ENCODE measurements around the gene SRCAP.

SRCAP gene

GRCh38 chr16:30760577-30761426 lies 61.8 kb downstream of the SRCAP start:
- no peak for DNase-seq

- peak in 1 of 2 donors; percentile 5 for DNase-seq
Observed at GRCh38 chr16:30761427-30761927, 62.5 kb downstream of the SRCAP start.

GRCh38 chr16:30761928-30762902 lies 63.2 kb downstream of the SRCAP start, which contains the start of the genes CFAP119 and RNF40:
Gene CFAP119, minus strand, starts transcription at chr16:30762062. Its CDS starts 314 bp downstream, at chr16:30761748.
Gene RNF40, plus strand, starts transcription at chr16:30762322. Its CDS starts 224 bp downstream, at chr16:30762546.
- DNase-seq, result peak; percentile 91 to 95

GRCh38 chr16:30762991-30763725 lies 64.2 kb downstream of the SRCAP start:
- DNase-seq, result no peak

GRCh38 chr16:30764086-30764485 lies 65.1 kb downstream of the SRCAP start:
- DNase-seq, result no peak

GRCh38 chr16:30764816-30765465 lies 66.0 kb downstream of the SRCAP start:
- DNase-seq, result no peak

- no peak for DNase-seq
Observed at GRCh38 chr16:30766206-30766932, 67.4 kb downstream of the SRCAP start.

GRCh38 chr16:30766933-30767284 lies 67.9 kb downstream of the SRCAP start:
- DNase-seq, result no peak

- DNase-seq, result no peak
Observed at GRCh38 chr16:30767767-30768465, 68.9 kb downstream of the SRCAP start.

- no peak for DNase-seq
Observed at GRCh38 chr16:30768583-30769181, 69.7 kb downstream of the SRCAP start.

GRCh38 chr16:30769379-30770089 lies 70.6 kb downstream of the SRCAP start:
- no peak for DNase-seq

GRCh38 chr16:30771726-30772125 lies 72.8 kb downstream of the SRCAP start:
- no peak for DNase-seq

GRCh38 chr16:30773826-30774225 lies 74.9 kb downstream of the SRCAP start:
- no peak for DNase-seq

GRCh38 chr16:30774367-30775130 lies 75.6 kb downstream of the SRCAP start:
- no peak for DNase-seq

- no peak for DNase-seq
Observed at GRCh38 chr16:30775131-30775391, 76.1 kb downstream of the SRCAP start.

- peak; percentile 19 to 34 for DNase-seq
Observed at GRCh38 chr16:30775392-30776188, 76.6 kb downstream of the SRCAP start.

- no peak for DNase-seq
Observed at GRCh38 chr16:30777591-30778297, 78.8 kb downstream of the SRCAP start.
